Placental epithelial cell (primary cell): ENCODE results near the gene CRNN. TPM values are rescaled to one million over a fixed set of nuclear protein-coding genes. Genes with fewer than 3 reads are reported as not detected.

Experiments used
- small RNA-seq: library from RNA; depleted of rRNA; stranded (forward); fragments of <200 nt; gene quantifications from one replicate; pipeline ENCODE3, GENCODE V24; 2012
- total RNA-seq: library from RNA; depleted of rRNA; stranded (reverse); fragments of >200 nt; gene quantifications from 2 replicates; pipeline ENCODE4 v1.2.3, GENCODE V29; 2012

Gene CRNN
- not detected in 2 replicates for total RNA-seq

DNA sequence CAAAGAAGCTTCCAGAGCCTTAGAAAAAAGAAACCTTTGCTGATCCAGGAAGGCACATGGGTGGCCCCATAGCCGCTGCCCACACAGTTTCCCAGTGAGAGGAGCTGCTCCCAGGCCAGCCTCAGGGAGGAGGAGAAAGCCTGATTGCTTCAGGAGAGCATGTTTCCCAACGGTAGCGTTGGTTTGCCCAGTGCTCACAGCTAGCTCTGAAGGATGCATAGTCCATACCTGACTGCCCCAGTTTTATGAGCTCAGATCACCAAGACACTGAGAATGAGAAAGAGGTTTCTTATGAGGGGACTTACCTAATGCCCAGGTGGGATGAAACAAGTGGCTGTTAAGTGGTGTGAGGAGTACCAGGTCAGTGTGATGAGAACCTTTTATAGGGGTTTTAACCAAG is at the start of gene CRNN:
Gene CRNN (minus strand): TSS at position 355 of the 400 bp plus-strand sequence. CDS start 2,030 bp downstream, outside the sequence.

DNA sequence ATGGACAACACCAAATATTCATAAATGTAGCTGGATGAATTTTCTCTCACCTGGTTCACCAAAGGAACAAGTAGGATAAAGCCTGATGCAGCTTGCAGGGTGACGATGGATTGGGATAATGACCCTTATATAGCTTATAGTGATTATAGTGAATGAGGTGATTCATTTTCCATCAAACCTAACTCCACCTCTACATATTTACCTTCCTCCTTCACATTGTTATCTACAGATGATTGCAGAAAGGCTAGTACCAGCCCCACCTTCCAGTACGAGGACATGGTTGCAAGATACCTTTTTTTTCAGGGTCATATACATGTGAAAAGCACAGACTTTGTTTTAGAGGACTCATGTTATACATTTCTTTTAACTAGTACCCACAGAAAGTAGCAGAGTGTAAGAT is 54.2 kb downstream of the CRNN start, which contains the start of gene FLG2:
Gene FLG2 (minus strand): TSS at position 101 of the 400 bp plus-strand sequence. CDS start 1,122 bp downstream, outside the sequence.

Small RNA genes lying within 50 kb of the gene (small RNA-seq; reads per million reads assigned to genes)
- gene HMGN3P1, result not detected

Other genes with a start within 250 kb of the CRNN start
- gene HRNR, start 190.1 kb downstream of the CRNN start, total RNA-seq, result not detected in 2 replicates
- gene FLG, start 89.0 kb downstream of the CRNN start, total RNA-seq, result under 0.01 TPM in 1 of 2 replicates, not detected in the other
- under 0.01 TPM in 1 of 2 replicates, not detected in the other for gene FLG2, start 54.3 kb downstream of the CRNN start, total RNA-seq
- not detected in 2 replicates for gene LCE5A, start 96.5 kb upstream of the CRNN start, total RNA-seq
- not detected in 2 replicates for gene CRCT1, start 100.2 kb upstream of the CRNN start, total RNA-seq
- not detected in 2 replicates for gene LCE3E, start 152.5 kb upstream of the CRNN start, total RNA-seq
- not detected in 2 replicates for gene LCE3D, start 166.3 kb upstream of the CRNN start, total RNA-seq
- not detected in 2 replicates for gene LCE3C, start 186.0 kb upstream of the CRNN start, total RNA-seq
- not detected in 2 replicates for gene LCE3B, start 199.5 kb upstream of the CRNN start, total RNA-seq
- gene LCE3A, start 208.8 kb upstream of the CRNN start, total RNA-seq, result not detected in 2 replicates
- gene LCE2D, start 249.1 kb upstream of the CRNN start, total RNA-seq, result not detected in 2 replicates